Mesangial cell (primary cell): ENCODE data around the gene RFC4. TPM values are rescaled to one million over a fixed set of nuclear protein-coding genes. Genes with fewer than 3 reads are reported as not detected.

Source experiments
- total RNA-seq: library from RNA; depleted of rRNA; stranded (reverse); fragments of >200 nt; gene quantifications from 2 replicates; pipeline ENCODE4 v1.2.3, GENCODE V29; 2015

Gene RFC4
- total RNA-seq = 7.5 and 49.0 TPM in 2 replicates

GRCh38 chr3:186806089-186807055 is at the start of gene RFC4:
Gene RFC4, minus strand, starts transcription at chr3:186806482. Its CDS starts 1,769 bp downstream, at chr3:186804713.

DNA sequence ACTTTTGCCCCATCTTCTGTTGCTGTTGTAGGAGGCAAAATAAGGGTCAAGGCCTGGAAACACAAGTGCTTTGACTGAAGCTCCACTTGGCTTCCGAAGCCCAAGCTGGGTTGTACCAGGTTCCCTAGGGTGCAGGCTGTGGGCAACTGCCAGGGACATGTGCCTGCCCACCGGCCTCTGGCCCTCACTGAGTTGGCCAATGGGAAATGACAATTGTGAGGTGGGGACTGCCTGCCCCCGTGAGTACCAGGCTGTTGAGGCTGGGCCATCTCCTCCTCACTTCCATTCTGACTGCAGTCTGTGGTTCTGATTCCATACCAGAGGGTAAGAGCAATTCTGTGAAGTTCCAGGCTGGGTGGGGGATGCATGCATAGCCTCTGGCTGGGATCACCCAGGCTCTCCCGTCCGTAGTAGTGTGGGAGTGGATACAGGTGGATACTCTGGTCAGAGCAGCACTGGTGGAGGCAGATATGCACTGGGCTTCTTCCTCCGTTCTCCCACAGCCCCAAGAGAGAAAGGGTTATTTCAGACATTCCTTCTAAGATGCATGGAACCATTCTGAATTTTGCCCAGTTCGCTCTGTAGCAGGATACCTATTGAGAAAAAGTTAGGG is 36.2 kb upstream of the RFC4 start, which contains the start of gene ADIPOQ:
Gene ADIPOQ (plus strand): TSS at position 285 of the 613 bp plus-strand sequence. CDS start 10,349 bp downstream, outside the sequence.

DNA sequence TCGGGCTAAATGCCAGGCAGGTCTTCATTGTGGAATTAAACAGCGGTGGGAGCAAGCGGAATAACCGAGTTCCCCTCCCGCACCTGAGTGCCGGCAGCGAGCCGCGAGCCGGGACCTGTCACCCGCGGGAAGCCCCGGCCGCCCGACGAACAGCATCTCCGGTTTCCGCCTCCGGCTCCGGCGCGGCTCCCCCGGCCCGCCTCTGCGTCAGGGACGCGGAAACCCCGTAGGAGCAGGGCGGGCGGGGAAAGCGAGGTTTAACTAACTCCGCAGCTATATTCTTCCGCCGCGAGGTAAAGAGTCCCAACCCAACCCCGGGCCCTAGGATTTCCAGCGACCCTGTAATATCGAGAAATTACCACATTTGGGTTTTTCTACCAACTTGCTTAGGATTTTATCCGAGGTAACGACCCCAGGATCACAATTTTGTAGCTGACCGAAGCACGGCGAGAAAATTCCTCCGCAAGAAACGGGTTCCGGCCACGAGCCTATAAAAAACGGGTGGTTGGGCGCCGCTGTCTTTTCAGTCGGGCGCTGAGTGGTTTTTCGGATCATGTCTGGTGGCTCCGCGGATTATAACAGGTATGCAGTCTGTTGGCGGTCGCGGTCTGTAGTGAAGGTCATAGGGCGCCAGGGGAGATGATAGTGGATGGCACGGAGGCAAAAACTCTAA is 23.1 kb downstream of the RFC4 start, which contains the start of gene EIF4A2:
Gene EIF4A2 (plus strand): TSS at position 520 of the 673 bp plus-strand sequence. CDS start 34 bp downstream, at position 554.

Other genes starting within 250 kb of the RFC4 start
- 10.0 and 14.2 TPM in 2 replicates for gene TBCCD1, start 239.1 kb downstream of the RFC4 start, total RNA-seq
- 31.4 and 54.3 TPM in 2 replicates for gene DNAJB11, start 235.8 kb downstream of the RFC4 start, total RNA-seq
- gene AHSG, start 193.4 kb downstream of the RFC4 start, total RNA-seq = not detected in 2 replicates
- gene FETUB, start 166.1 kb downstream of the RFC4 start, total RNA-seq = not detected in 2 replicates
- gene HRG, start 140.5 kb downstream of the RFC4 start, total RNA-seq = not detected in 2 replicates
- not detected in 2 replicates for gene KNG1, start 89.1 kb downstream of the RFC4 start, total RNA-seq
- 110 and 233 TPM in 2 replicates for gene EIF4A2, start 22.9 kb downstream of the RFC4 start, total RNA-seq
- gene ADIPOQ, start 36.2 kb upstream of the RFC4 start, total RNA-seq = not detected in 2 replicates
- 22.7 and 48.6 TPM in 2 replicates for gene ST6GAL1, start 124.0 kb upstream of the RFC4 start, total RNA-seq